ENCODE results near the gene LIX1L.

GRCh38 chr1:145942871-145943270, 14.9 kb downstream of the LIX1L start:
- TF ChIP-seq CTCF (IDR thresholded peaks at IDR 0.05): no peak
- no peak for TF ChIP-seq POLR2A (IDR thresholded peaks at IDR 0.05)
- TF ChIP-seq EP300 (IDR thresholded peaks at IDR 0.05): no peak
- no peak for TF ChIP-seq POLR2AphosphoS5 (IDR thresholded peaks at IDR 0.05)
